Measurements from ENCODE around the gene UMODL1. TPM values are rescaled to one million over a fixed set of nuclear protein-coding genes. Genes with fewer than 3 reads are reported as not detected.

Gene UMODL1
- total and polyA plus RNA-seq, 10 of the 15 experiments (the other 5 are each of a cell fraction or from before 2014, with no cell fraction given), result 0.01 to 0.11 (median 0.03) TPM; not detected in 5

GRCh38 chr21:42189431-42189830 lies 118.3 kb downstream of the UMODL1 start:
- Histone ChIP-seq H3K9ac (ENCODE audit: control insufficient read depth, insufficient read depth, low read length) (no peak overlapping the region), H3K4me3 (no peak overlapping the region), H3K4me1 (ENCODE audit: control insufficient read depth, insufficient read depth, low read length) (peaks cover 19% of the 10 kb centered on the region), H3K27ac (ENCODE audit: control insufficient read depth, insufficient read depth) (no peak overlapping the region), H3K79me2 (ENCODE audit: control insufficient read depth, insufficient read depth, low read length) (no peaks in the 10 kb centered on the region), H3K4me2 (ENCODE audit: control insufficient read depth, insufficient read depth) (no peak overlapping the region), H3K36me3 (ENCODE audit: control insufficient read depth in 2 of 2, insufficient read depth in 2 of 2, low read length in 1 of 2) (no peaks in the 10 kb centered on the region), H4K20me1 (ENCODE audit: control insufficient read depth, insufficient read depth) (no peaks in the 10 kb centered on the region; the same call in 1 of the 2 replicates), H2AFZ (ENCODE audit: control insufficient read depth, low read depth, low read length) (no peak overlapping the region), H3K27me3 (replicated peaks in 1 of 2; ENCODE audit: control insufficient read depth in 2 of 2, insufficient read depth in 2 of 2, low read length in 1 of 2) (no peaks in the 10 kb centered on the region), H3K9me3 (replicated peaks; ENCODE audit: control insufficient read depth, insufficient read depth, low read length) (no peaks in the 10 kb centered on the region; the same call in 1 of the 3 replicates)
- intact Hi-C loops (cut with micrococcal nuclease; ENCODE audit: unreplicated experiment), result loop anchor here (5.0 kb wide), 1 partner anchor 43 kb away; no protein-coding TSS in a partner anchor
- 5% methylated on average over 1 of the region's 1 CpG for WGBS (ENCODE audit: insufficient coverage, insufficient replicate concordance, low lambda C conversion rate, missing lambda C conversion rate)
- ChIA-PET SMC1A (ENCODE audit: uncharacterized antibody, unreplicated experiment) (interaction anchor here (1.3 to 3.6 kb wide), 10 partner anchors 9 to 70 kb away, joined by 3 to 23 read pairs (median 8); no protein-coding TSS in a partner anchor), POLR2A (interaction anchor here (1.1 to 1.2 kb wide), 2 partner anchors 11 to 70 kb away, joined by 3 read pairs; no protein-coding TSS in a partner anchor), CTCF (interaction anchor here (1.3 to 3.8 kb wide), 4 partner anchors 10 to 70 kb away, joined by 6 to 19 read pairs (median 7); no protein-coding TSS in a partner anchor), RAD21 (ENCODE audit: unreplicated experiment) (interaction anchor here (0.9 to 2.0 kb wide), 5 partner anchors 25 to 96 kb away, joined by 4 to 12 read pairs (median 5); no protein-coding TSS in a partner anchor)
- no peak for TF ChIP-seq FOS (IDR thresholded peaks at IDR 0.05; ENCODE audit: borderline replicate concordance, extremely low read depth, insufficient read length)
- TF ChIP-seq SUPT20H (IDR thresholded peaks at IDR 0.05; ENCODE audit: borderline replicate concordance, control insufficient read depth, low read depth, low read length), result no peak
- TF ChIP-seq, protein P1, sequence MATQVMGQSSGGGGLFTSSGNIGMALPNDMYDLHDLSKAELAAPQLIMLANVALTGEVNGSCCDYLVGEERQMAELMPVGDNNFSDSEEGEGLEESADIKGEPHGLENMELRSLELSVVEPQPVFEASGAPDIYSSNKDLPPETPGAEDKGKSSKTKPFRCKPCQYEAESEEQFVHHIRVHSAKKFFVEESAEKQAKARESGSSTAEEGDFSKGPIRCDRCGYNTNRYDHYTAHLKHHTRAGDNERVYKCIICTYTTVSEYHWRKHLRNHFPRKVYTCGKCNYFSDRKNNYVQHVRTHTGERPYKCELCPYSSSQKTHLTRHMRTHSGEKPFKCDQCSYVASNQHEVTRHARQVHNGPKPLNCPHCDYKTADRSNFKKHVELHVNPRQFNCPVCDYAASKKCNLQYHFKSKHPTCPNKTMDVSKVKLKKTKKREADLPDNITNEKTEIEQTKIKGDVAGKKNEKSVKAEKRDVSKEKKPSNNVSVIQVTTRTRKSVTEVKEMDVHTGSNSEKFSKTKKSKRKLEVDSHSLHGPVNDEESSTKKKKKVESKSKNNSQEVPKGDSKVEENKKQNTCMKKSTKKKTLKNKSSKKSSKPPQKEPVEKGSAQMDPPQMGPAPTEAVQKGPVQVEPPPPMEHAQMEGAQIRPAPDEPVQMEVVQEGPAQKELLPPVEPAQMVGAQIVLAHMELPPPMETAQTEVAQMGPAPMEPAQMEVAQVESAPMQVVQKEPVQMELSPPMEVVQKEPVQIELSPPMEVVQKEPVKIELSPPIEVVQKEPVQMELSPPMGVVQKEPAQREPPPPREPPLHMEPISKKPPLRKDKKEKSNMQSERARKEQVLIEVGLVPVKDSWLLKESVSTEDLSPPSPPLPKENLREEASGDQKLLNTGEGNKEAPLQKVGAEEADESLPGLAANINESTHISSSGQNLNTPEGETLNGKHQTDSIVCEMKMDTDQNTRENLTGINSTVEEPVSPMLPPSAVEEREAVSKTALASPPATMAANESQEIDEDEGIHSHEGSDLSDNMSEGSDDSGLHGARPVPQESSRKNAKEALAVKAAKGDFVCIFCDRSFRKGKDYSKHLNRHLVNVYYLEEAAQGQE (IDR thresholded peaks at IDR 0.05; ENCODE audit: low read depth, low read length), result no peak
- TF ChIP-seq RBBP5 (conservative IDR thresholded peaks at IDR 0.05), result no peak
- DNase-seq (ENCODE audit: low read depth, low spot score) (no peak), FAIRE-seq (no peak), ATAC-seq (no peak)
- BruUV-seq (replicated peaks), result no TSS peak
- in situ Hi-C loops (cut with MboI), result no loop called here

Measured in GM12878 (cell line).